HUES6 (cell line): ENCODE results near the gene RNASET2.
"Not testable (repeated sequence)": the region's sequence is repeated elsewhere in the genome, so short reads cannot be mapped to it uniquely, and the experiment has no call there.

Experiments used
- H3K27ac ChIP-seq: 2 replicates; pipeline ENCODE4 v1.7.0; 2013; ENCODE audit warnings: low read depth, mild to moderate bottlenecking, low read length, inconsistent platforms
- H3K27me3 ChIP-seq: 2 replicates; pipeline ENCODE4 v1.6.1; 2013; ENCODE audit warnings: low read length; ENCODE audit not compliant: control insufficient read depth, insufficient read depth
- H3K36me3 ChIP-seq: 2 replicates; pipeline ENCODE4 v1.6.1; 2013; ENCODE audit warnings: low read length; ENCODE audit not compliant: control insufficient read depth, insufficient read depth
- H3K4me1 ChIP-seq: 2 replicates; pipeline ENCODE4 v1.6.1; 2013; ENCODE audit warnings: low read length; ENCODE audit not compliant: control insufficient read depth, insufficient read depth
- H3K4me3 ChIP-seq: 2 replicates; pipeline ENCODE4 v1.5.1; 2013; ENCODE audit warnings: low read depth, low read length
- H3K9ac ChIP-seq: one replicate; pipeline ENCODE4 v1.6.1; 2013; ENCODE audit warnings: mild to moderate bottlenecking, low read length
- H3K9me3 ChIP-seq: 2 replicates; pipeline ENCODE4 v1.6.1; 2013; ENCODE audit warnings: low read depth, low read length; ENCODE audit not compliant: control insufficient read depth, insufficient read depth

RNASET2 gene

GRCh38 chr6:166900130-166900708 lies 56.1 kb downstream of the RNASET2 start:
- Histone ChIP-seq H3K9ac (no peak overlapping the region), H3K27me3 (no peaks in the 10 kb centered on the region), H3K36me3 (no peaks in the 10 kb centered on the region), H3K4me1 (peaks cover 7% of the 10 kb centered on the region; the same call in 1 of the 2 replicates), H3K27ac (no peak overlapping the region), H3K9me3 (no peaks in the 10 kb centered on the region), H3K4me3 (no peak overlapping the region)

- Histone ChIP-seq H3K27ac (no peak overlapping the region), H3K9me3 (no peaks in the 10 kb centered on the region), H3K27me3 (no peaks in the 10 kb centered on the region), H3K4me1 (peaks cover 3% of the 10 kb centered on the region; the same call in 1 of the 2 replicates), H3K4me3 (no peak overlapping the region), H3K36me3 (no peaks in the 10 kb centered on the region), H3K9ac (no peak overlapping the region)
Observed at GRCh38 chr6:166898910-166899309, 57.4 kb downstream of the RNASET2 start.

GRCh38 chr6:166894614-166895013 lies 61.7 kb downstream of the RNASET2 start:
- H3K4me3 ChIP-seq, H3K9me3 ChIP-seq, H3K4me1 ChIP-seq, H3K36me3 ChIP-seq, H3K27ac ChIP-seq, H3K9ac ChIP-seq, H3K27me3 ChIP-seq: not testable (repeated sequence)

- not testable (repeated sequence) for H3K9me3 ChIP-seq, H3K4me3 ChIP-seq, H3K27ac ChIP-seq, H3K4me1 ChIP-seq, H3K27me3 ChIP-seq, H3K36me3 ChIP-seq, H3K9ac ChIP-seq
Observed at GRCh38 chr6:166892472-166892871, 63.9 kb downstream of the RNASET2 start.

- H3K9ac ChIP-seq, H3K27me3 ChIP-seq, H3K27ac ChIP-seq, H3K4me3 ChIP-seq, H3K36me3 ChIP-seq, H3K4me1 ChIP-seq: not testable (repeated sequence)
- H3K9me3 ChIP-seq, result peaks cover 15% of the 10 kb centered on the region
Observed at GRCh38 chr6:166886773-166887172, 69.6 kb downstream of the RNASET2 start.

- H3K9me3 ChIP-seq, result peaks cover 15% of the 10 kb centered on the region
- not testable (repeated sequence) for H3K4me3 ChIP-seq, H3K36me3 ChIP-seq, H3K27me3 ChIP-seq, H3K9ac ChIP-seq, H3K4me1 ChIP-seq, H3K27ac ChIP-seq
Observed at GRCh38 chr6:166884958-166885357, 71.4 kb downstream of the RNASET2 start.

GRCh38 chr6:166879594-166879993 lies 76.8 kb downstream of the RNASET2 start:
- peaks cover 16% of the 10 kb centered on the region for H3K9me3 ChIP-seq
- H3K27ac ChIP-seq, result no peak overlapping the region
- H3K9ac ChIP-seq, result no peak overlapping the region
- H3K4me1 ChIP-seq, result no peaks in the 10 kb centered on the region
- H3K36me3 ChIP-seq, result no peaks in the 10 kb centered on the region
- no peaks in the 10 kb centered on the region for H3K27me3 ChIP-seq
- no peak overlapping the region for H3K4me3 ChIP-seq
